SJCRH30 (cell line): Measurements from ENCODE around the gene GNAO1. TPM values are rescaled to one million over a fixed set of nuclear protein-coding genes. Genes with fewer than 3 reads are reported as not detected.

Experiments used
- DNase-seq, 2 experiments: peaks; one replicate each; pipeline ENCODE4 v3.0.0-alpha.2; 2015 to 2020
- H3K27ac ChIP-seq: fragments of 250-450 bp; sonication (Bioruptor Pico); 2 replicates; pipeline ENCODE4 v1.5.1; 2020; ENCODE audit warnings: mild to moderate bottlenecking, moderate library complexity
- H3K27me3 ChIP-seq: fragments of 250-450 bp; sonication (Bioruptor Pico); 2 replicates; pipeline ENCODE4 v1.5.1; 2020; ENCODE audit warnings: mild to moderate bottlenecking, moderate library complexity
- H3K36me3 ChIP-seq: fragments of 250-450 bp; sonication (Bioruptor Pico); 2 replicates; pipeline ENCODE4 v1.5.1; 2020; ENCODE audit warnings: mild to moderate bottlenecking, moderate library complexity
- H3K4me1 ChIP-seq: fragments of 250-450 bp; sonication (Bioruptor Pico); 2 replicates; pipeline ENCODE4 v1.5.1; 2020; ENCODE audit warnings: mild to moderate bottlenecking, moderate library complexity
- H3K4me3 ChIP-seq: fragments of 250-450 bp; sonication (Bioruptor Pico); 2 replicates; pipeline ENCODE4 v1.5.1; 2020; ENCODE audit warnings: mild to moderate bottlenecking, moderate library complexity
- H3K9me3 ChIP-seq: fragments of 250-450 bp; sonication (Bioruptor Pico); replicated peaks from 2 replicates; pipeline ENCODE4 v1.5.1; 2020; ENCODE audit warnings: mild to moderate bottlenecking, moderate library complexity
- total RNA-seq: library from RNA; depleted of rRNA; stranded (reverse); fragments of >200 nt; shearing (Covaris generic); gene quantifications from 2 replicates; pipeline ENCODE4 v1.2.3, GENCODE V29; 2014; rRNA removed

Gene GNAO1
- 1.4 and 2.3 TPM in 2 replicates for total RNA-seq

DNA sequence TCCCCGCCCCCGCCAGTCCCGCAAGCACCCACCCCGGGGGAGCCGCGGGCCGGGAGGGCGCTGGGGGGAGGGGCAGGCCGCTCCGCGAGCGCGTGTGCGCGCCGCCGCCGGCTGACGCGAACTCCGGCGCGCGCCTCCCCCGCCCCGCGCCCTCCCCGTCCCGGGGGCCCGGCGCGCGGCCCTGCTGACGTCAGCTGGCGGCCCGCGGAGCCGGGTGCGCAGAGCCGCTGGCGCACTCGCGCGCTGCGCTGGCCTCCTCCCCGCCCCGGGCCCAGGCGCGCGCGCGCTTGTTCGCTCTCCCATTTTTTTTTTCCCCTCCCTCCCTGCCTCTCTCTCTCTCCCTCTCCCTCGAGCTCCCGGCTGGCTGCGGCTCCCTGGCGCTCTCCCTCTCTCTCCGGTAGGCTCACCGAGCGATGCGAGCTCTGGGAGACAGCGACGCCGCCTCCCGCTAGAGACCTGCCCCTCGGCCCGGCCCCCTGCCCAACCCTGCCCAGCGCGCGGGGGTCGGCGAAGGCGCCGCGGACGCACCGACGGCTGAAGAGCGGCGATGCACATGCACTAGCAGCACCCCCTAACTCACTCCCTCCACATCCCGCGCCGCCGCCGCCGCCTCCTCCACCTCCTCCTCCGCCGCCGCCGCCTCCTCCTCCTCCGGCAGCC lies at the start of gene GNAO1:
Gene GNAO1, plus strand, starts transcription at position 334 of the 660 bp plus-strand sequence. CDS start 747 bp downstream, outside the sequence.
- no peaks in the 10 kb centered on the region for H3K36me3 ChIP-seq
- no peaks in the 10 kb centered on the region for H3K9me3 ChIP-seq
- peak; percentile 69 to 77 for DNase-seq
- no peaks in the 10 kb centered on the region for H3K4me1 ChIP-seq
- H3K27ac ChIP-seq, result no peak within 1 kb of the TSS
- peak within 1 kb of the TSS; percentile 85 for H3K4me3 ChIP-seq
- H3K27me3 ChIP-seq, result peaks cover 8% of the 10 kb centered on the region; the same call in 1 of the 2 replicates

DNA sequence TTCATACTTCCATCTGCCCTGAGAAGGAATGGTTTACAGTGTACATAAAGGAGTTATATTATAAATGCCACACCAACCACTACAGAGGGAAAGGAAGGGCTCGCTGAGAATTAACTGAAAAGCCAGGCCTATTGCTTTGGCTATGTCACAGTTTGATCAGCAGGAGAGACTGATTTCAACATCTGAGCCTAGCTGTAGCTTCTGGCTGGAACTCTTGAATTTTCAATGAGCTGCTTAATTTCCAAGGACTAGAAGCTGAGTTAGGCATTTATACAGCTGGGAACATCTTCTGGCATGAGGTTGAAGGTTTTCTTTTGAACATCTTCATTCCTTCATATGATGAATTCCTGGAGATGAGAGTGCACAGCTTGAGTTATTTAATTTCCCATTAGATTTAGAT lies 47.6 kb upstream of the GNAO1 start:
- no peak for DNase-seq
- Histone ChIP-seq H3K9me3 (no peaks in the 10 kb centered on the region), H3K27ac (no peak overlapping the region), H3K27me3 (no peaks in the 10 kb centered on the region; the same call in 1 of the 2 replicates), H3K4me3 (no peak overlapping the region), H3K36me3 (no peaks in the 10 kb centered on the region), H3K4me1 (no peaks in the 10 kb centered on the region)

DNA sequence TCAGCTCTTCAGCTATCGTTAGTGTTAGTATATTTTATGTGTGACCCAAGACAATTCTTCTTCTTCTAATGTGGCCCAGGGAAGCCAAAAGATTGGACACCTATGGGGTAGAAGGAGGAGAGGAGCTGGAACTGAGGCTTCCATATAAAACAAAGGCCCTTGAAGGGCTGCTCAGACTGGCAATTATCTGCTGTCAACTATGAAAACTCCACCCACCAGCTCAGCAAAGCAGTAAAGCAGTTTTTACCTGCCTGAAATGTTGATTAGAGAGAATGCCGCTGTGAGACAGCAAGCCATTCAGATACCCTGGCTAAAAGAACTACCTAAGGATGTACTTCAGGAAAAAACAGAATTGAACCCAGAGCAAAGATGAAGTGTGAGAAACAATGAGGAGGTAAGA lies 45.9 kb upstream of the GNAO1 start:
- H3K36me3 ChIP-seq, result no peaks in the 10 kb centered on the region
- H3K27ac ChIP-seq, result no peak overlapping the region
- H3K4me1 ChIP-seq, result no peaks in the 10 kb centered on the region
- H3K4me3 ChIP-seq, result no peak overlapping the region
- H3K9me3 ChIP-seq, result no peaks in the 10 kb centered on the region
- H3K27me3 ChIP-seq, result no peaks in the 10 kb centered on the region; the same call in 1 of the 2 replicates
- DNase-seq, result no peak

GRCh38 chr16:56151621-56152020 lies 39.7 kb upstream of the GNAO1 start:
- H3K4me1 ChIP-seq, result no peaks in the 10 kb centered on the region
- no peaks in the 10 kb centered on the region for H3K36me3 ChIP-seq
- no peaks in the 10 kb centered on the region for H3K9me3 ChIP-seq
- no peak overlapping the region for H3K27ac ChIP-seq
- no peaks in the 10 kb centered on the region for H3K27me3 ChIP-seq
- no peak overlapping the region for H3K4me3 ChIP-seq
- no peak for DNase-seq

GRCh38 chr16:56161658-56162057 lies 29.6 kb upstream of the GNAO1 start:
- no peak for DNase-seq
- no peaks in the 10 kb centered on the region for H3K27me3 ChIP-seq
- H3K27ac ChIP-seq, result no peak overlapping the region
- no peak overlapping the region for H3K4me3 ChIP-seq
- no peaks in the 10 kb centered on the region for H3K9me3 ChIP-seq
- no peaks in the 10 kb centered on the region for H3K4me1 ChIP-seq
- H3K36me3 ChIP-seq, result no peaks in the 10 kb centered on the region

DNA sequence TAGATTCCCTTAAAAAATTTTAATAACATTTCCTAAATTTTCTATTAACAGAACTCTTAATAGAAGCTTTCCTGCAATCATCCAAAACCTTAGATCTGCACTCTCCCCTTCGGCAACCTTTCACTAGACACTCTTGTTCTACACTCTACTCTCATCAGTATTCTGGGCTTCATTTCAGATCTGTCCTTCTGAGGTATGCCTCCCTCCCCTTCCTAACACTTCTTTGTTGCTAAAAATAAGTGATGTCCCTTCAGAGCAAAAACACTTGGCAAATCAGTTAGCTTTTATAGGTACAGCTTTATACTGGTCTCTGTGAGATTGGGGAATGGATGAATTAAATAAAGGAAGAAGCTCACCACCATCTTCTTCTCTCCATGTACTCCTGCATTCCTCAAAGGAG lies 28.2 kb upstream of the GNAO1 start:
- Histone ChIP-seq H3K36me3 (no peaks in the 10 kb centered on the region), H3K4me3 (no peak overlapping the region), H3K27ac (no peak overlapping the region), H3K27me3 (no peaks in the 10 kb centered on the region), H3K9me3 (no peaks in the 10 kb centered on the region), H3K4me1 (no peaks in the 10 kb centered on the region)
- no peak for DNase-seq

- Histone ChIP-seq H3K36me3 (no peaks in the 10 kb centered on the region), H3K27me3 (no peaks in the 10 kb centered on the region), H3K9me3 (no peaks in the 10 kb centered on the region), H3K27ac (no peak overlapping the region), H3K4me1 (no peaks in the 10 kb centered on the region), H3K4me3 (no peak overlapping the region)
- DNase-seq, result no peak
Observed at GRCh38 chr16:56163938-56164337, 27.4 kb upstream of the GNAO1 start.

DNA sequence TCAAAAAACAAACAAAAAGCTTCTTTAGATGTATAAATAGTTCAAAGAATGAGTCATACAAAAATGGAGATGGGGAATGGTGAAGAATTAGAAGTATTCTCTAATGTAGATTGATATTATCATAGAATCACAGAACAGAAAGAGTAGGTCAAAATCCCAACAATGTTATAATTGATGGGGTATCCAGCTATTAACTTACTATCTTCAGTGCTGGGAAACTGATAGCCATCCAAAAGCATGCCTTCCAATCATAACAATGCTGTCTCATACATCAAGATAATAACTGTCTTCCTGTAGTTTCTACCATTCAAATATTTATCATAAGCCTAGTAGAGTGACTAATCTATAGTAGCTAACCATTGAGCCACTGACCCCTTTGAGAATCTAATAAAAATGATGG lies 26.7 kb upstream of the GNAO1 start:
- no peak for DNase-seq
- Histone ChIP-seq H3K27me3 (no peaks in the 10 kb centered on the region), H3K27ac (no peak overlapping the region), H3K9me3 (no peaks in the 10 kb centered on the region), H3K36me3 (no peaks in the 10 kb centered on the region), H3K4me3 (no peak overlapping the region), H3K4me1 (no peaks in the 10 kb centered on the region)

GRCh38 chr16:56174411-56174810 lies 16.9 kb upstream of the GNAO1 start:
- no peak for DNase-seq
- H3K4me1 ChIP-seq, result no peaks in the 10 kb centered on the region
- H3K27me3 ChIP-seq, result no peaks in the 10 kb centered on the region
- no peaks in the 10 kb centered on the region for H3K9me3 ChIP-seq
- H3K27ac ChIP-seq, result no peak overlapping the region
- H3K4me3 ChIP-seq, result no peak overlapping the region
- no peaks in the 10 kb centered on the region for H3K36me3 ChIP-seq

- Histone ChIP-seq H3K27ac (no peak overlapping the region), H3K4me1 (no peaks in the 10 kb centered on the region), H3K9me3 (no peaks in the 10 kb centered on the region), H3K4me3 (no peak overlapping the region), H3K27me3 (peaks cover 2% of the 10 kb centered on the region; the same call in 1 of the 2 replicates), H3K36me3 (no peaks in the 10 kb centered on the region)
- no peak for DNase-seq
Observed at GRCh38 chr16:56181401-56181800, 9.9 kb upstream of the GNAO1 start.

DNA sequence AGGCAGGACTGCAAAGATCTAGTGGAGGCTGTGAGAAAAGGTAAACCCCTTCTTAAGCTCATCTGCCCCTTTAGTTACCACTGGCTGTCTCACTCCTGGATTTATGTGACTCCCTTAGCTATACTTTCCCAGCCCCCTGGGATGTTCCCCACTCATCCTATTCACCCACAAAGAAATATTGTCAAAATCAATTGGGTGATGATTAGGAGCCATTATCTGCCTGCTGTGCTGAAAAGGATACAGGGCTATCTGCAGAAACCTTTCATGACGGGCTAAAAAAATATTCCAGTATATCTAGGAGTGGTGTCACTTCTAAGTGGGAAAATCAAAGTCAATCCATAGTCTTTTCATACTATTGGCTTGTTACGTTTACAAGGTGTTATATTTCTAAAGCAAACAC lies 8.0 kb upstream of the GNAO1 start:
- Histone ChIP-seq H3K27me3 (peaks cover 5% of the 10 kb centered on the region; the same call in 1 of the 2 replicates), H3K4me3 (no peak overlapping the region), H3K9me3 (no peaks in the 10 kb centered on the region), H3K27ac (no peak overlapping the region), H3K4me1 (no peaks in the 10 kb centered on the region), H3K36me3 (no peaks in the 10 kb centered on the region)
- no peak for DNase-seq

GRCh38 chr16:56190048-56190676 lies 1.1 kb upstream of the GNAO1 start:
- Histone ChIP-seq H3K9me3 (no peaks in the 10 kb centered on the region), H3K4me3 (peak overlapping the region; percentile 56), H3K27ac (no peak overlapping the region), H3K27me3 (peaks cover 8% of the 10 kb centered on the region; the same call in 1 of the 2 replicates), H3K36me3 (no peaks in the 10 kb centered on the region), H3K4me1 (no peaks in the 10 kb centered on the region)
- DNase-seq, result peak in 1 of 2 experiments; percentile 26

- no peaks in the 10 kb centered on the region for H3K9me3 ChIP-seq
- no peaks in the 10 kb centered on the region for H3K36me3 ChIP-seq
- no peaks in the 10 kb centered on the region for H3K4me1 ChIP-seq
- peaks cover 8% of the 10 kb centered on the region; the same call in 1 of the 2 replicates for H3K27me3 ChIP-seq
- H3K27ac ChIP-seq, result no peak overlapping the region
- DNase-seq, result peak; percentile 48 to 61
- peak overlapping the region; percentile 56 for H3K4me3 ChIP-seq
Observed at GRCh38 chr16:56190677-56191155, 573 bp upstream of the GNAO1 start.

DNA sequence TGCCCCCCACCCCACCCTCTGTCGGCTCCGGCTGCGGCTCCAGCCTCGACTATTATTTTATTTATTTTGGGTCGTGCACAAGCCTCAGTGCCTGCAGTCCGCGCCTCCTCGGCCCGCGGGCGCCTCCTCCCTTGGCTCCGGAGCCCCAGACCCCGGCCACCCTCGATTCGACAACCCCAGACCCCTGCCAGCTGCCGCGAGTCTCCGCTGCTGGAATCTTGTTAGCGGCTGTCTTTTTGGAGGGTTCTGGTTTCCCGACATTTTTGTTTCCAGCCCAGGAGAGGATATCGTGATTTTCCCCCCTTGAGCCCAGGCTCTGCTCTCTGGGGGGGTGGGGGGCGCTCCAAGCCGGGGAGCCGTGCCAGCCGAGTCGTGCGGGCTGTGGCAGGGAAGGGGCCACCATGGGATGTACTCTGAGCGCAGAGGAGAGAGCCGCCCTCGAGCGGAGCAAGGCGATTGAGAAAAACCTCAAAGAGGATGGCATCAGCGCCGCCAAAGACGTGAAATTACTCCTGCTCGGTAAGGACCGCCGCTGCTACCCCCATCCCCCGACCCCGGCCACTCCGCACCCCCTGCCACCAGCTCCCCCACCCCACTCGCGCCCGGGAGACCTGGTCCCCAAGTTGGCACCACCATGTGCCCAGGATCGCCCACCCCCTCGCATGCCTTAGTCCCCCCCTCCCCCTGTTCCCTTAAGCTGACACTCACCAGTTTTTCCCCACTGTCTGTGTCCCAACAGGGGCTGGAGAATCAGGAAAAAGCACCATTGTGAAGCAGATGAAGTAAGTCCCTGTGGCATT lies 746 bp downstream of the GNAO1 start:
- Histone ChIP-seq H3K4me3 (peak overlapping the region; percentile 85), H3K27me3 (peaks cover 8% of the 10 kb centered on the region; the same call in 1 of the 2 replicates), H3K4me1 (no peaks in the 10 kb centered on the region)

GRCh38 chr16:56192635-56192945 lies 1.3 kb downstream of the GNAO1 start:
- H3K4me3 ChIP-seq, result no peak overlapping the region
- H3K36me3 ChIP-seq, result no peaks in the 10 kb centered on the region
- no peaks in the 10 kb centered on the region for H3K4me1 ChIP-seq
- H3K9me3 ChIP-seq, result no peaks in the 10 kb centered on the region
- peaks cover 8% of the 10 kb centered on the region; the same call in 1 of the 2 replicates for H3K27me3 ChIP-seq
- no peak overlapping the region for H3K27ac ChIP-seq
- no peak for DNase-seq

More for the DNA sequence above, 746 bp downstream of the GNAO1 start:
- DNase-seq, result peak in 1 of 2 experiments; percentile 30
- Histone ChIP-seq H3K27ac (no peak overlapping the region), H3K36me3 (no peaks in the 10 kb centered on the region), H3K9me3 (no peaks in the 10 kb centered on the region)
